Stimulated activated CD8-positive, alpha-beta memory T cell treated with anti-CD3 and anti-CD28 coated beads, Interleukin-15, amount 100 ng/mL, for 48 hours (primary cell): ENCODE data around the gene ZC3H7B.

Experiments used
- DNase-seq, 2 donors: peaks; one replicate each; pipeline ENCODE4 v3.0.0-alpha.2; 2020; ENCODE audit warnings: low read depth in 2 of 2

ZC3H7B gene

GRCh38 chr22:41356430-41357028, 55.2 kb downstream of the ZC3H7B start:
- no peak for DNase-seq

- DNase-seq: no peak
Observed at GRCh38 chr22:41357191-41357590, 55.9 kb downstream of the ZC3H7B start.

- DNase-seq: no peak
Observed at GRCh38 chr22:41358927-41359326, 57.6 kb downstream of the ZC3H7B start.

GRCh38 chr22:41359376-41359775, 58.1 kb downstream of the ZC3H7B start:
- DNase-seq: no peak

- DNase-seq: no peak
Observed at GRCh38 chr22:41360126-41360525, 58.8 kb downstream of the ZC3H7B start.

- no peak for DNase-seq
Observed at GRCh38 chr22:41361716-41362310, 60.5 kb downstream of the ZC3H7B start.

GRCh38 chr22:41362615-41363014, 61.3 kb downstream of the ZC3H7B start:
- DNase-seq: no peak

GRCh38 chr22:41364233-41364632, 62.9 kb downstream of the ZC3H7B start:
- no peak for DNase-seq

- DNase-seq: no peak
Observed at GRCh38 chr22:41364955-41365354, 63.6 kb downstream of the ZC3H7B start.

GRCh38 chr22:41365425-41365824, 64.1 kb downstream of the ZC3H7B start:
- no peak for DNase-seq

- no peak for DNase-seq
Observed at GRCh38 chr22:41366323-41367029, 65.2 kb downstream of the ZC3H7B start.

GRCh38 chr22:41367039-41367679, 65.8 kb downstream of the ZC3H7B start:
- DNase-seq: no peak

GRCh38 chr22:41367680-41368542, 66.6 kb downstream of the ZC3H7B start:
- DNase-seq: no peak

GRCh38 chr22:41368543-41369423, 67.5 kb downstream of the ZC3H7B start:
- DNase-seq: no peak

- DNase-seq: no peak
Observed at GRCh38 chr22:41369424-41369745, 68.1 kb downstream of the ZC3H7B start.

GRCh38 chr22:41369837-41370236, 68.5 kb downstream of the ZC3H7B start:
- DNase-seq: no peak

- DNase-seq: no peak
Observed at GRCh38 chr22:41377846-41378245, 76.5 kb downstream of the ZC3H7B start.

GRCh38 chr22:41380993-41381328, 79.6 kb downstream of the ZC3H7B start:
- no peak for DNase-seq

GRCh38 chr22:41381329-41382097, 80.2 kb downstream of the ZC3H7B start, which contains the start of gene TEF:
Gene TEF, plus strand, starts transcription at chr22:41381942. Its CDS starts 103 bp downstream, at chr22:41382045.
- peak; percentile 97 to 98 for DNase-seq

- DNase-seq: peak in 1 of 2 donors; percentile 39
Observed at GRCh38 chr22:41382098-41382578, 80.8 kb downstream of the ZC3H7B start.
